HL-60 (cell line): ENCODE measurements around the gene NRL.
A peak's percentile ranks its signal among the peaks of the same experiment; 100 is the strongest.
"Not testable (repeated sequence)": the region's sequence is repeated elsewhere in the genome, so short reads cannot be mapped to it uniquely, and the experiment has no call there.

Experiments used
- DNase-seq, 2 experiments: peaks; one replicate each; pipeline ENCODE4 v3.0.0-alpha.2; 2010 to 2020; ENCODE audit warnings: low read depth in 1 of 2, low spot score in 1 of 2
- H3K27ac ChIP-seq: fragments of 250-450 bp; sonication (Bioruptor Pico); replicated peaks from 2 replicates; pipeline ENCODE4 v1.5.1; 2020; ENCODE audit warnings: mild to moderate bottlenecking, moderate library complexity
- H3K27me3 ChIP-seq: fragments of 250-450 bp; sonication (Bioruptor Pico); 2 replicates; pipeline ENCODE4 v1.5.1; 2021; ENCODE audit warnings: mild to moderate bottlenecking, moderate library complexity; ENCODE audit not compliant: insufficient read depth, poor library complexity, severe bottlenecking
- H3K4me3 ChIP-seq: replicated peaks from 2 replicates; pipeline ENCODE4 v1.5.1; 2011; ENCODE audit warnings: mild to moderate bottlenecking, control low read depth, low read length; ENCODE audit not compliant: insufficient read depth
- GABPA ChIP-seq: IDR thresholded peaks from 2 replicates; pipeline ENCODE4 v1.6.1; 2012; ENCODE audit warnings: low read depth
- POLR2AphosphoS5 ChIP-seq: IDR thresholded peaks from 2 replicates; pipeline ENCODE4 v1.6.1; 2012; ENCODE audit warnings: low read depth
- SPI1 ChIP-seq: IDR thresholded peaks from 2 replicates; pipeline ENCODE4 v1.6.1; 2012; ENCODE audit warnings: low read depth, mild to moderate bottlenecking, borderline replicate concordance
- TF ChIP-seq, protein P1 (sequence below): IDR thresholded peaks from one replicate; pipeline ENCODE4 v1.5.1; 2011; ENCODE audit warnings: low read length, control low read depth, inconsistent platforms; ENCODE audit not compliant: insufficient read depth
- TF ChIP-seq, protein P2 (sequence below): IDR thresholded peaks from 2 replicates; pipeline ENCODE4 v1.6.1; 2012; ENCODE audit warnings: low read depth; ENCODE audit not compliant: insufficient replicate concordance

NRL gene

DNA sequence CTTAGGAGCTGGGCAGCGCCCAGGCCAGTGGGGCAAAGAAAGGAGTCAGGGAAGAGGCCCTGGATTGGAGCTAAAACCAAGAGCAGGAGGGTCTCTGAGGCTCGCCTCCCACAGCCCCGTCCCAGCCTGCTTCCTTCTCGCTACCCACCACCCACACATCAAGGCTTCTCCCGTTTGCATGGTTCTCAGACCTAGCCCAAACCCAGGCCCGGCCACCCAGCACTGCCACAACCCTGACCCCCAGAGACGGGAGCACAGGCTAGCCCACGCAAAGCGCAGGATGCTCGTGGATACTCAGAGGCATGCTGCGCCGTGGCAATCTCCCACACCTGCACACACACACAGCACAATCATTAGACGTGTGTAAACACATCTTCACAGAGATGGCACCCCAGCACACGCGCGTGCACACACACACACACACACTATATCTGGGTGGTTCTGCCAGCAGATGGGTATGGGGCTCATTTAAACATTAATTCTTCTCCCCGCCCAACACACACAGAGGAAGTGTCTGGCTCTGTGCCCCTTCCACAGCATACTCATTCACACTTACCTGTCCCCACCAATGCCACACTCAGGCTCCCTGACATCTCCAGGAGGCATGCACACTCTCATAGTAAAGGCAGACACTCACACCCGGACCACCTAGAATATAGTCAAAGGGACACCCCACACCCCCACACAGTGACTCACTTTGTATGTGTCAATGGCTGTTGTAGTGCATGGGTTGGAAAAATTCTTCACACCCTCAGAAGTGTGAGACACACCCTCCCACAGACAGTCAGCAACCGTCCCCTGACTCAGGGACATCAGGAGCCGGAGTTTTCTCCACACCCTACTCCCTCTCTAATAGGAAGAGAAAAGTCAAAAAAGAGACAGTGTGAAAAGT lies 61.8 kb downstream of the NRL start:
- no peak for DNase-seq
- Histone ChIP-seq H3K27me3 (peaks cover 20% of the 10 kb centered on the region), H3K27ac (no peak overlapping the region), H3K4me3 (no peak overlapping the region; the same call in 1 of the 2 replicates)
- no peak for TF ChIP-seq POLR2AphosphoS5

DNA sequence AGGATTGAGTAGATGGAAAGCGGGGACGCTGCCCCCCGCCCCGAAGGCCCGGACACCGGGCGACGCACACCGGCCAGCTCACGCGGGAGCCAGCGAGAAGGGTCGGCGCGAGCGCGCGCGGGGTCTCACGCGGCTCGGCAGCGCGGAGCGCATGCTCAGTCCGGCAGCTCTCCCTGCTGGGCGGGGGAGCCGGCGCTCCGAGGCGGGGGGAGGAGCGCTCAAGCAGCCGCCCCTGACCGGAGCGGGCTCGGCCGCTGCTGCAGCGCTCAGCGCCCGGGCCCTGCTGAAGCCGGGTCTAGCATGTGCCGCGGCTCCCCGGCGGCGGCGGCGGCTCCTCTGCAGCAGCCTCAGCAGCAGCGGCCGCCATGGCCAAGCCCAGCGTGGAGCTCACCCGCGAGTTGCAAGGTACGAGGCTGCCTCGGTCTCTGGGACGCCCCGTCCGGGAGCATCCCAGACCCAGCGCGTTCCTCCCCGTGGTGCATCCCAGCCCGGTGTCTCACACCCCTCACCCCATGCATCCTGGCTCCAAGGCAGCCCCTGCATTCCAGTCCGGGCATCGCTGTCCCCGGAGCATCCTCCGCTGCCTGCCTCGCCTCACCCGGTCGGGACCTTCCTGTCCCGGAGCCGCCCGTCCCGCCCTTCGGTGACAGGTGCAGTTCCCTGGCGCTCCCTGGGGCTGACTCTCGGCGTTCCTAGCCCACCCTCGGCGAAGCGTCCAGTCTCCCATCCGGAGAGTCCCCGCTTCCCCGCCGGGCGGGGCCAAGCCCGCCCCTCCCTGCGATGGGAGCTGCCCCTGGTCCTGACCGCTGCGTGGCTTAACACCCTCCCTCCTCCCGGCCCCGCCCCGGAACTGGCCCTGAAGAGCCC lies 62.7 kb downstream of the NRL start, which contains the start of gene CARMIL3:
Gene CARMIL3 (plus strand): TSS at position 221 of the 867 bp plus-strand sequence. CDS start 145 bp downstream, at position 366.
- Histone ChIP-seq H3K4me3 (peak within 1 kb of the TSS; percentile 45), H3K27me3 (peaks cover 20% of the 10 kb centered on the region), H3K27ac (no peak within 1 kb of the TSS)
- TF ChIP-seq, protein P1, sequence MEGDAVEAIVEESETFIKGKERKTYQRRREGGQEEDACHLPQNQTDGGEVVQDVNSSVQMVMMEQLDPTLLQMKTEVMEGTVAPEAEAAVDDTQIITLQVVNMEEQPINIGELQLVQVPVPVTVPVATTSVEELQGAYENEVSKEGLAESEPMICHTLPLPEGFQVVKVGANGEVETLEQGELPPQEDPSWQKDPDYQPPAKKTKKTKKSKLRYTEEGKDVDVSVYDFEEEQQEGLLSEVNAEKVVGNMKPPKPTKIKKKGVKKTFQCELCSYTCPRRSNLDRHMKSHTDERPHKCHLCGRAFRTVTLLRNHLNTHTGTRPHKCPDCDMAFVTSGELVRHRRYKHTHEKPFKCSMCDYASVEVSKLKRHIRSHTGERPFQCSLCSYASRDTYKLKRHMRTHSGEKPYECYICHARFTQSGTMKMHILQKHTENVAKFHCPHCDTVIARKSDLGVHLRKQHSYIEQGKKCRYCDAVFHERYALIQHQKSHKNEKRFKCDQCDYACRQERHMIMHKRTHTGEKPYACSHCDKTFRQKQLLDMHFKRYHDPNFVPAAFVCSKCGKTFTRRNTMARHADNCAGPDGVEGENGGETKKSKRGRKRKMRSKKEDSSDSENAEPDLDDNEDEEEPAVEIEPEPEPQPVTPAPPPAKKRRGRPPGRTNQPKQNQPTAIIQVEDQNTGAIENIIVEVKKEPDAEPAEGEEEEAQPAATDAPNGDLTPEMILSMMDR, result no peak
- TF ChIP-seq, protein P2, sequence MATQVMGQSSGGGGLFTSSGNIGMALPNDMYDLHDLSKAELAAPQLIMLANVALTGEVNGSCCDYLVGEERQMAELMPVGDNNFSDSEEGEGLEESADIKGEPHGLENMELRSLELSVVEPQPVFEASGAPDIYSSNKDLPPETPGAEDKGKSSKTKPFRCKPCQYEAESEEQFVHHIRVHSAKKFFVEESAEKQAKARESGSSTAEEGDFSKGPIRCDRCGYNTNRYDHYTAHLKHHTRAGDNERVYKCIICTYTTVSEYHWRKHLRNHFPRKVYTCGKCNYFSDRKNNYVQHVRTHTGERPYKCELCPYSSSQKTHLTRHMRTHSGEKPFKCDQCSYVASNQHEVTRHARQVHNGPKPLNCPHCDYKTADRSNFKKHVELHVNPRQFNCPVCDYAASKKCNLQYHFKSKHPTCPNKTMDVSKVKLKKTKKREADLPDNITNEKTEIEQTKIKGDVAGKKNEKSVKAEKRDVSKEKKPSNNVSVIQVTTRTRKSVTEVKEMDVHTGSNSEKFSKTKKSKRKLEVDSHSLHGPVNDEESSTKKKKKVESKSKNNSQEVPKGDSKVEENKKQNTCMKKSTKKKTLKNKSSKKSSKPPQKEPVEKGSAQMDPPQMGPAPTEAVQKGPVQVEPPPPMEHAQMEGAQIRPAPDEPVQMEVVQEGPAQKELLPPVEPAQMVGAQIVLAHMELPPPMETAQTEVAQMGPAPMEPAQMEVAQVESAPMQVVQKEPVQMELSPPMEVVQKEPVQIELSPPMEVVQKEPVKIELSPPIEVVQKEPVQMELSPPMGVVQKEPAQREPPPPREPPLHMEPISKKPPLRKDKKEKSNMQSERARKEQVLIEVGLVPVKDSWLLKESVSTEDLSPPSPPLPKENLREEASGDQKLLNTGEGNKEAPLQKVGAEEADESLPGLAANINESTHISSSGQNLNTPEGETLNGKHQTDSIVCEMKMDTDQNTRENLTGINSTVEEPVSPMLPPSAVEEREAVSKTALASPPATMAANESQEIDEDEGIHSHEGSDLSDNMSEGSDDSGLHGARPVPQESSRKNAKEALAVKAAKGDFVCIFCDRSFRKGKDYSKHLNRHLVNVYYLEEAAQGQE, result peak; percentile 92
- no peak for TF ChIP-seq GABPA
- TF ChIP-seq SPI1, result no peak
- DNase-seq, result no peak

DNA sequence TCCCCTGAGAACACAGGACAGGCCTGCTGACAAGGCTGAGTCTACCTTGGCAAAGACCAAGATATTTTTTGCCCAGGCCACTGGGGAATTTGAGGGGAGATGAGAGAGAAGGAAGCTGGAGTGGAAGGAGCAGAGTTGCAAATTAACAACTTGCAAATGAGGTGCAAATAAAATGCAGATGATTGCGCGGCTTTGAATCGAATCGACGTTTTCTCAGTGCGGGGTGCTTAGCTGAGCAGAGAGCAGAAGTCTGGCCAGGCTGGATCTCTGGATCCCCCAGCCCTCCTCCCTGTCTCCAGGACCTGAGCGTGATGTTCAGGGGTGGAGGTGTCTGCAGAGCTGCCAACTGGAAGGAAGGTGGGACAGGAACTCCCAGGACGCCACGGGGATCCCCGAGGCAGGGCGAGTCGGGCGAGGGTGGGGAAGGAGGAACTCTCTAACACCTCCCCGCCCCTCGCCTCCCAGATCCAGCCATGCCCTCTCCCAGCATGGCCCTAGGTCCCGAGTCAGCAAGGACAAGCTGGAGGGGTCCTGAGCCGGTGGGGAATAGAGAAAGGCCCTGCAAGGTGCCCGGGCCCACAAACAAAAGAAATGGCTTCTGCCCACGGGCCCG lies 63.5 kb downstream of the NRL start:
- TF ChIP-seq GABPA (no peak), POLR2AphosphoS5 (no peak), SPI1 (no peak)
- TF ChIP-seq, protein P1, result no peak
- TF ChIP-seq, protein P2, result no peak
- no peak for DNase-seq
- Histone ChIP-seq H3K27ac (no peak overlapping the region), H3K4me3 (peak overlapping the region; percentile 45), H3K27me3 (peaks cover 20% of the 10 kb centered on the region)

DNA sequence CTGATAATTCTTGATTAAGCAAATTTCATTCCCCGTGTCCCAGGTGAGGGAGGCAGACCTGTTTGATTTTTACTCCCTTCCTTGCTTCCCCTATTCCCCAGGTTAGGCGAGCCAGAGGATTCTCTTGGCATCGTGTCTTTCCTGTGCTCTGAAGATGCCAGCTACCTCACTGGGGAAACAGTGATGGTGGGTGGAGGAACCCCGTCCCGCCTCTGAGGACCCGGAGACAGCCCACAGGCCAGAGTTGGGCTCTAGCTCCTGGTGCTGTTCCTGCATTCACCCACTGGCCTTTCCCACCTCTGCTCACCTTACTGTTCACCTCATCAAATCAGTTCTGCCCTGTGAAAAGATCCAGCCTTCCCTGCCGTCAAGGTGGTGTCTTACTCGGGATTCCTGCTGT lies 64.0 kb downstream of the NRL start:
- not testable (repeated sequence) for H3K27ac ChIP-seq, DNase-seq, H3K4me3 ChIP-seq
- peaks cover 20% of the 10 kb centered on the region for H3K27me3 ChIP-seq
